ENCODE data around the gene KLF15.

- TF ChIP-seq ELK1 (IDR thresholded peaks at IDR 0.05; ENCODE audit: borderline replicate concordance, low read depth, low read length) (no peak), CTCF (conservative IDR thresholded peaks at IDR 0.05; ENCODE audit: low read depth, low read length) (no peak), FOS (IDR thresholded peaks at IDR 0.05; ENCODE audit: low read depth, low read length) (no peak), SMC3 (IDR thresholded peaks at IDR 0.05; ENCODE audit: low read depth, low read length) (no peak), POLR2A (IDR thresholded peaks at IDR 0.05; ENCODE audit: low read depth, low read length) (no peak), CHD1 (IDR thresholded peaks at IDR 0.05; ENCODE audit: low read depth, low read length) (no peak), MAZ (IDR thresholded peaks at IDR 0.05; ENCODE audit: borderline replicate concordance, low read depth, low read length) (no peak)
- TF ChIP-seq, protein P1, sequence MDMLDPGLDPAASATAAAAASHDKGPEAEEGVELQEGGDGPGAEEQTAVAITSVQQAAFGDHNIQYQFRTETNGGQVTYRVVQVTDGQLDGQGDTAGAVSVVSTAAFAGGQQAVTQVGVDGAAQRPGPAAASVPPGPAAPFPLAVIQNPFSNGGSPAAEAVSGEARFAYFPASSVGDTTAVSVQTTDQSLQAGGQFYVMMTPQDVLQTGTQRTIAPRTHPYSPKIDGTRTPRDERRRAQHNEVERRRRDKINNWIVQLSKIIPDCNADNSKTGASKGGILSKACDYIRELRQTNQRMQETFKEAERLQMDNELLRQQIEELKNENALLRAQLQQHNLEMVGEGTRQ (IDR thresholded peaks at IDR 0.05; ENCODE audit: low read depth, low read length) = no peak
Measured at GRCh38 chr3:126343649-126344035, 13.6 kb downstream of the KLF15 start.
